Glutamatergic neuron (in vitro differentiated cells): ENCODE results near the gene FRMPD4. TPM values are rescaled to one million over a fixed set of nuclear protein-coding genes. Genes with fewer than 3 reads are reported as not detected.

Source experiments
- DNase-seq: peaks from one replicate; pipeline ENCODE4 v3.0.0; 2022
- H3K27ac Mint-ChIP-seq: one replicate; pipeline ENCODE4 v1.8.0; 2020; ENCODE audit warnings: mild to moderate bottlenecking, mixed read lengths, inconsistent platforms; ENCODE audit not compliant: unreplicated experiment
- H3K27me3 Mint-ChIP-seq: one replicate; pipeline ENCODE4 v1.8.0; 2020; ENCODE audit warnings: mild to moderate bottlenecking, moderate library complexity, mixed read lengths, inconsistent platforms; ENCODE audit not compliant: unreplicated experiment
- H3K36me3 Mint-ChIP-seq: one replicate; pipeline ENCODE4 v1.8.0; 2020; ENCODE audit warnings: mild to moderate bottlenecking, mixed read lengths, inconsistent platforms; ENCODE audit not compliant: unreplicated experiment
- H3K4me1 Mint-ChIP-seq: one replicate; pipeline ENCODE4 v1.8.0; 2020; ENCODE audit warnings: mild to moderate bottlenecking, low read depth, mixed read lengths, inconsistent platforms; ENCODE audit not compliant: unreplicated experiment
- H3K4me3 Mint-ChIP-seq: one replicate; pipeline ENCODE4 v1.8.0; 2020; ENCODE audit warnings: mild to moderate bottlenecking, mixed read lengths, inconsistent platforms; ENCODE audit not compliant: unreplicated experiment
- H3K9me3 Mint-ChIP-seq: one replicate; pipeline ENCODE4 v1.8.0; 2020; ENCODE audit warnings: mild to moderate bottlenecking, moderate library complexity, mixed read lengths, inconsistent platforms; ENCODE audit not compliant: unreplicated experiment
- CTCF ChIP-seq: fragments of 200-600 bp; sonication (generic); IDR thresholded peaks from one replicate; pipeline ENCODE4 v1.5.0; 2021; ENCODE audit not compliant: partially characterized antibody, unreplicated experiment
- total RNA-seq: library from RNA; stranded (reverse); fragmentation: NEBNext Ultra II Directional; extraction: Animal tissue kit (Norgen Biotek cat#: 25700); gene quantifications from one replicate; pipeline ENCODE4 v1.2.1, GENCODE V29; 2021; ENCODE audit not compliant: unreplicated experiment

FRMPD4 gene
- total RNA-seq, 1 donor from 2014 or later: 6.2 TPM

GRCh38 chrX:12693754-12694153 is 555.5 kb downstream of the FRMPD4 start:
- H3K9me3 Mint-ChIP-seq: no peaks in the 10 kb centered on the region
- H3K4me3 Mint-ChIP-seq: no peak overlapping the region
- no peak overlapping the region for H3K27ac Mint-ChIP-seq
- TF ChIP-seq CTCF: no peak
- H3K27me3 Mint-ChIP-seq: no peaks in the 10 kb centered on the region
- no peaks in the 10 kb centered on the region for H3K36me3 Mint-ChIP-seq
- no peak for DNase-seq
- no peaks in the 10 kb centered on the region for H3K4me1 Mint-ChIP-seq

DNA sequence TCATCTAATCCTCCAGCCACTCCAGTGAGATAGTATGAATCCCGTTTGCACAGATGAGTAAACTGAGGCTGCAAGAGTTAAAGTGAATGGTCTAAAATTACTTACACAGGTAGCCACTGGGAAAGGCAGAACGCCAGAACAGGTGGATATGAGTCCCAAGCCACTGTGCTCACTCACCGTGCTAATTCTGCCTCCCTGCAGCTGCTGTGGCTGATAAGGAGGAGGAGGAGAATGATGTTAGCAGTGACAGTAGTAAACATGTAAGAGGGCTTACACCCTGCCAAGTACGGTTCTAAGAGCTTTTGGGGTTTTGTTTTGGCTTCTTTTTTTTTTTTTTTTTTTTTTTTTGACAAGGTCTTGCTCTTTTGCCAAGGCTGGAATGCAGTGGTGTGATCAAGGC is 562.5 kb downstream of the FRMPD4 start:
- Mint-ChIP-seq H3K27me3 (no peaks in the 10 kb centered on the region), H3K9me3 (no peaks in the 10 kb centered on the region), H3K4me1 (no peaks in the 10 kb centered on the region), H3K27ac (no peak overlapping the region), H3K4me3 (no peak overlapping the region), H3K36me3 (no peaks in the 10 kb centered on the region)
- no peak for TF ChIP-seq CTCF
- no peak for DNase-seq

DNA sequence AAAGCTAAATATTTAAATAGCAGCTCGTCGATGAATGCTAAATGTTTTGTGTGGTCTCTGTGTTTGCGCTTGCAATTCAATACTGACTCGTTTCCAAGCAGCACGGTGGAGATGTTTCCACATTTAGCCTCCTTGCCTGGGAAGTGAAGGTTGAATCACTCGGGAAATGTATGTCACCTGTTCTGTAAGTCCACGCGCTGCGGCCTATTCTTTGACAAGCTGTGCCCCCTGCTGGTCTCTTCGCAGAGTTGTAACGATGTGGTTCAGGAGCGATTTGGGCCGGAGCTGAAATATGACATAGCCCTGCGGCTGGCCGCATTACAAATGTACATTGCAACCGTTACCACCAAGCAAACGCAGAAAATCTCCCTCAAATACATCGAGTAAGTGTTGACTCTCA is 563.4 kb downstream of the FRMPD4 start:
- Mint-ChIP-seq H3K36me3 (no peaks in the 10 kb centered on the region), H3K9me3 (no peaks in the 10 kb centered on the region)

GRCh38 chrX:12702509-12703091 is 564.3 kb downstream of the FRMPD4 start:
- Mint-ChIP-seq H3K4me3 (no peak overlapping the region), H3K36me3 (no peaks in the 10 kb centered on the region)

More for the DNA sequence above, 563.4 kb downstream of the FRMPD4 start:
- Mint-ChIP-seq H3K4me1 (no peaks in the 10 kb centered on the region), H3K27me3 (no peaks in the 10 kb centered on the region), H3K4me3 (no peak overlapping the region), H3K27ac (no peak overlapping the region)
- DNase-seq: peak; percentile 48
- peak; percentile 48 for TF ChIP-seq CTCF

More at GRCh38 chrX:12702509-12703091, 564.3 kb downstream of the FRMPD4 start:
- TF ChIP-seq CTCF: peak; percentile 40
- Mint-ChIP-seq H3K27ac (no peak overlapping the region), H3K9me3 (no peaks in the 10 kb centered on the region), H3K27me3 (no peaks in the 10 kb centered on the region), H3K4me1 (no peaks in the 10 kb centered on the region)
- peak; percentile 22 for DNase-seq
